Retinal pigment epithelial cell (primary cell): ENCODE measurements around the gene ACTR6.
A peak's percentile ranks its signal among the peaks of the same experiment; 100 is the strongest.

Experiments
- DNase-seq: peaks from one replicate; pipeline ENCODE4 v3.0.0-alpha.2; 2010; ENCODE audit warnings: low read depth
- H3K4me3 ChIP-seq: 2 replicates; pipeline ENCODE4 v1.5.1; 2011; ENCODE audit warnings: mild to moderate bottlenecking, low read length, control low read depth, moderate library complexity
- TF ChIP-seq, protein P1 (sequence below): conservative IDR thresholded peaks from 2 replicates; pipeline ENCODE4 v1.5.1; 2011; ENCODE audit warnings: low read depth, low read length, control low read depth, inconsistent platforms

ACTR6 gene

DNA sequence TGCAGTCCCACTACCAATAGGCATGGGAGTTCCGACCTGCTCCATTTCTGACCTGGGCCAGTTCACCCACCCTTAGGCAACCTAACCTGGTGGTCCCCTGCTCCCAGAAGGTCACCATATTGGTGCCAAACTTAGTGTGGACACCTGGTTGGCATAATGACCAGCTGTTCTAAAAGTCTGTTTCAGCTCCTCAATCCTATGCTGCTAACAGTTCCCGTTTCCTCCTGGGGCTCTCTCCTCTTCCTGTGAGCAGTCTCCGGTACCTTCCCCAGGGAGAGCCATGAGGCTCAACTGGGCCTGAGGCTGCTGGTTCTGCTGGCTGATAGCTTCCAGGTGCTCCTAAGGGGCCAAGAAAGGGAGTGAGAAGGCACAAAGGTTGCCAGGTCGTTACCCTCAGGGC, 42.1 kb upstream of the ACTR6 start:
- TF ChIP-seq, protein P1, sequence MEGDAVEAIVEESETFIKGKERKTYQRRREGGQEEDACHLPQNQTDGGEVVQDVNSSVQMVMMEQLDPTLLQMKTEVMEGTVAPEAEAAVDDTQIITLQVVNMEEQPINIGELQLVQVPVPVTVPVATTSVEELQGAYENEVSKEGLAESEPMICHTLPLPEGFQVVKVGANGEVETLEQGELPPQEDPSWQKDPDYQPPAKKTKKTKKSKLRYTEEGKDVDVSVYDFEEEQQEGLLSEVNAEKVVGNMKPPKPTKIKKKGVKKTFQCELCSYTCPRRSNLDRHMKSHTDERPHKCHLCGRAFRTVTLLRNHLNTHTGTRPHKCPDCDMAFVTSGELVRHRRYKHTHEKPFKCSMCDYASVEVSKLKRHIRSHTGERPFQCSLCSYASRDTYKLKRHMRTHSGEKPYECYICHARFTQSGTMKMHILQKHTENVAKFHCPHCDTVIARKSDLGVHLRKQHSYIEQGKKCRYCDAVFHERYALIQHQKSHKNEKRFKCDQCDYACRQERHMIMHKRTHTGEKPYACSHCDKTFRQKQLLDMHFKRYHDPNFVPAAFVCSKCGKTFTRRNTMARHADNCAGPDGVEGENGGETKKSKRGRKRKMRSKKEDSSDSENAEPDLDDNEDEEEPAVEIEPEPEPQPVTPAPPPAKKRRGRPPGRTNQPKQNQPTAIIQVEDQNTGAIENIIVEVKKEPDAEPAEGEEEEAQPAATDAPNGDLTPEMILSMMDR, result no peak
- no peak overlapping the region for H3K4me3 ChIP-seq
- DNase-seq, result no peak

- no peak overlapping the region for H3K4me3 ChIP-seq
- DNase-seq, result no peak
- TF ChIP-seq, protein P1, result no peak
Observed at GRCh38 chr12:100159391-100160104, 41.1 kb upstream of the ACTR6 start.

DNA sequence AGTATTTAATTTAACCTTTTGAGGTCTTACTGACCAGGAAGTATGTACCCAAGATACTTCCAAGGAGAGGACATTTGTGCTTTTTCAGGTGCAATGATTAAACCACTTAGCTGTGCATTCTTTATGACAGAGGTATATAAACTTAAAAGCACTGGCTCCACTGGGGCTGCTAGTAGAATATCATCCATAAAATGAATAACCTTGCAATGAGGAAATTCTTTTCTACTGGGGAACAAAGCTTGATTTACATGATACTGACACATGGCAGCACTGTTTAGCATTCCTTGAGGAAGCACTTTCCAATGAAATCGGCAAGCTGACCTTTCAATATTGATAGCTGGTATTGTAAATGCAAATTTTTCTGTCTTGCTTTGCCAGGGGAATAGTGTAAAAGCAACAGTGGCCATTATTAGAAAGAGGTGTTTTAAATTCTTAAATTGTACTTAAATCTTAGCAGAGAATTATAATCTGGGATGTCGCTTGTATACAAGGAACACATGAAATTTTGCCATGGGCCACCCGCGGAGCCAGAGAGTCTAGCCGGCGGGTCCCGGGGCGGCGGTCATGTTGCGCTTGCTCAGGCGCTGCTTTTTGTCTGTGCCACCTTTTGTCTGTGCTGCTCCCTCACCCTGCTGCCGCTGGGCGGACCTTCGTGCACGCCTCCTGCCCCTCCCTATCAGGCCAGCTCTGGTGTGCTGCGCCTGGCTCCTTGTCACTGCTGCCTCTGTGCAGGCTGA, 37.0 kb upstream of the ACTR6 start:
- TF ChIP-seq, protein P1, result peak; percentile 13
- H3K4me3 ChIP-seq, result peak overlapping the region; percentile 44
- DNase-seq, result peak; percentile 24

DNA sequence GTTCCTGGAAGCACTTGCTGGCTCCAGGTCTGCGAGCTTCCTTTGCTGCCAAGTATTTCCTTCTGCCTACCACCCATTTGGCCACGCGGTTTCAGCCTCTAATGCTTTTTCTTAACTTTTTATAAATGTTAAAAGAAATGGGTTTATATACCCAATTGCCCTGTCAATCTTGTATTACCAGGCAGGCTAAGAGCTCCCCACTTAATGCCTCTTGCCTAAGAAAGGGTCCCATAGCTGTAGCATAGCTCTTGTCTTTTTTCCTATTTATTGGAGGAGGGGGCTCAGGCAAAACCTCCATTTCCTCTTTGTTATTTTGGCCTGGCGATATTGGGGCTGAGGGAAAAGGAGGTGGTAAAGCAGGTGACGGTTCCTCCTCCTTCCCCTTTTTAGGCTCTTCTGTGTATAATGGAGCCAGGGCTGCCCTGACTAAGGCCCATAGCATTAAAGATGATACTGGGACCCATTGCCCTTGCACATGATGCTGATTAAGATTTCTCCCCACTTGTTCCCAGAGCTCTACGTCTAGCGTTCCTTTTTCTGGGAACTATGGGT, 36.4 kb upstream of the ACTR6 start:
- DNase-seq, result no peak
- peak overlapping the region; percentile 44 for H3K4me3 ChIP-seq
- TF ChIP-seq, protein P1, result no peak

DNA sequence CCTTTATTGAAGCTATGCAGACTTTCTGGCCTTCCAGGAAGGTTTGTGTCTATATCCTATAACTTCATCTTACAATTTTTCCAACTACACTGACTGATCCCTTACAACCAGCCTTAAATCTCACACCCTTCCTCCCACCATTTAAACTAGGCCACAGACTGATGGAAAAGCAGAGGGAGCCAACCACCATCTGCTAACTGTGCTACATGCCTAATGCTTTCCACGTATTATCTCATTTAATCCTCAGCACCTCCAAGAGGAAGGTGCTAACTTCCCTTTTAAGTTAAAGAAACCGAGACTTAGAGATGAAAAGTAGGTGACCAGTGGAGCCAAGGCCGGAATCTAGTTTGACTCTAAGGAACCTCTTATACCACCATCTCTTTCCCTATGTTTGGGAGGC, 35.3 kb upstream of the ACTR6 start:
- TF ChIP-seq, protein P1, result no peak
- H3K4me3 ChIP-seq, result no peak overlapping the region
- DNase-seq, result no peak

DNA sequence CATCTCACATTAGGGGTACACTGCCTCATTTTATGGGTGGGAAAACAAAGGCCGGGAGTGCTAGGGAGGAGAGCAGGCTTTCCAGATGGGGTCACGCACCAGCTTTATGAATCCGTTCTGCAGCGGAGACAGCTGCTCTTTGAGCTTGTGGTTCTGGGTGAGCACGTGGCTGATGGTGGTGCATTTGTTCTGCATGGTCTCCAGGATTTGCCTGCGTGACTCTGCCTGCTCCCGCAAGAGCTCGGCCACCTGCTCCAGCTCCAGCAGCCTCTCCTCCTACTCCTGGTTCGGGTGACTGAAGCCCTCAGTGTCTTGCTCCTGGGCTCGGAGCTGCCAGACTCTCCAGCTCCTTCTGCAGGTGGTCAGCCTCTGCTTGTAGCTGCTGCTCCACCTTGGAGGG, 34.4 kb upstream of the ACTR6 start:
- no peak overlapping the region for H3K4me3 ChIP-seq
- TF ChIP-seq, protein P1, result no peak
- no peak for DNase-seq

GRCh38 chr12:100168562-100168961, 32.1 kb upstream of the ACTR6 start:
- no peak overlapping the region for H3K4me3 ChIP-seq
- TF ChIP-seq, protein P1, result no peak
- no peak for DNase-seq
